GM19324 (cell line): ENCODE measurements around the gene EREG.

Experiments
- ATAC-seq: cut with Tn5 transposase; IDR thresholded peaks from one replicate; pipeline ENCODE4 v1.9.1; 2021; ENCODE audit warnings: mild to moderate bottlenecking, moderate library complexity; ENCODE audit not compliant: unreplicated experiment, low FRiP score

Gene EREG

GRCh38 chr4:74418063-74418670, 53.2 kb downstream of the EREG start:
- ATAC-seq, result no peak

GRCh38 chr4:74420863-74421262, 55.9 kb downstream of the EREG start:
- no peak for ATAC-seq

GRCh38 chr4:74423104-74423503, 58.2 kb downstream of the EREG start:
- ATAC-seq, result no peak

- ATAC-seq, result no peak
Measured at GRCh38 chr4:74424111-74424510, 59.2 kb downstream of the EREG start.

GRCh38 chr4:74426101-74426500, 61.2 kb downstream of the EREG start:
- ATAC-seq, result no peak

- ATAC-seq, result no peak
Measured at GRCh38 chr4:74428276-74428675, 63.3 kb downstream of the EREG start.

- ATAC-seq, result peak; percentile 62
Measured at GRCh38 chr4:74431113-74431826, 66.3 kb downstream of the EREG start.

GRCh38 chr4:74433043-74433442, 68.1 kb downstream of the EREG start:
- no peak for ATAC-seq

- ATAC-seq, result no peak
Measured at GRCh38 chr4:74433541-74434172, 68.7 kb downstream of the EREG start.

- no peak for ATAC-seq
Measured at GRCh38 chr4:74435296-74435695, 70.4 kb downstream of the EREG start.

- no peak for ATAC-seq
Measured at GRCh38 chr4:74437866-74438265, 72.9 kb downstream of the EREG start.
